ENCODE results near the gene UBIAD1.
A peak's percentile ranks its signal among the peaks of the same experiment; 100 is the strongest.
"Not testable (repeated sequence)": the region's sequence is repeated elsewhere in the genome, so short reads cannot be mapped to it uniquely, and the experiment has no call there.

UBIAD1 gene, protein sequence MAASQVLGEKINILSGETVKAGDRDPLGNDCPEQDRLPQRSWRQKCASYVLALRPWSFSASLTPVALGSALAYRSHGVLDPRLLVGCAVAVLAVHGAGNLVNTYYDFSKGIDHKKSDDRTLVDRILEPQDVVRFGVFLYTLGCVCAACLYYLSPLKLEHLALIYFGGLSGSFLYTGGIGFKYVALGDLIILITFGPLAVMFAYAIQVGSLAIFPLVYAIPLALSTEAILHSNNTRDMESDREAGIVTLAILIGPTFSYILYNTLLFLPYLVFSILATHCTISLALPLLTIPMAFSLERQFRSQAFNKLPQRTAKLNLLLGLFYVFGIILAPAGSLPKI

GRCh38 chr1:11272832-11273594, at the start of gene UBIAD1:
TSS of gene UBIAD1 (plus strand) at chr1:11273198. CDS start at chr1:11273532, 334 bp downstream.
- DNase-seq (ENCODE audit: low spot score) = peak; percentile 93

DNA sequence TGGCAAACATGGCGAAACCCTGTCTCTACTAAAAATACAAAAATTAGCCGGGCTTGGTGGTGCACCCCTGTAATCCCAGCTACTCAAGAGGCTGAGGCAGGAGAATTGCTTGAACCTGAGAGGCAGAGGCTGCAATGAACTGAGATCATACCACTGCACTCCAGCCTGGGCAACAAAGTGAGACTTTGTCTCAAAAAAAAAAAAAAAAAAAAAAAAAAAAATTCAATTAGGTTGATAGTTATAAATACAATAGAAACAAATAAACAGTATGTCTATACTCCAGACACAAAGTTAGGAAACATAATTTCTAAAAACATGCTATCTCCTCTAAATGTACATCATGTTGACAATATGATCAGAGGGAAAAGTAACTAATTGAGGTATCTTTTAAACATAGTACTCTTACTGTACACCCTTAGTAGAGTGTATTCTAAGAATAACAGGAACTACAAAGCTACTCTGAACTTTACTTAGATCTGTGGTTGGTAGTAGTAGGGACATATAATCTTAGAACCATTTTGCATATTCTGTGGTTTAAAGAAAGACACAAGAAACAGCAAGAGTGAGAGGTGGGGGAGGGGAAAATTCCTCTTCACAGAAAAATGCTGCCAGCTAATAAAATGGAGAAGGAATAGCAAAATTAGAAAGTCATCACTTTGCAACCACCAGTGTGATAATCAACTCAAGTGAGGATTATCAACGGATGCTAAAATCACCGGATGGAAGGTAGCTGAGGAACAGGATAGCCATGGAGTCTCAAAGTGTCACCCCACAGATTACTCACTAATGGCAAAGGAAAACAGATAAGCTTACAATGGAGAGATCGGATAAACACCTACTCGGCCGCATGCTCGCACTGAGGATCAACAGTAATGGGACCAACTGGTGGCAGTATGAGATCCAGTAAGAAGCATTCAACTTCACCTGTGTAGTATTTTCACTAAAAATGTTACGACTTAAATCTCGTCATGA, 45.6 kb upstream of the UBIAD1 start:
- DNase-seq (ENCODE audit: low spot score) = no peak

DNA sequence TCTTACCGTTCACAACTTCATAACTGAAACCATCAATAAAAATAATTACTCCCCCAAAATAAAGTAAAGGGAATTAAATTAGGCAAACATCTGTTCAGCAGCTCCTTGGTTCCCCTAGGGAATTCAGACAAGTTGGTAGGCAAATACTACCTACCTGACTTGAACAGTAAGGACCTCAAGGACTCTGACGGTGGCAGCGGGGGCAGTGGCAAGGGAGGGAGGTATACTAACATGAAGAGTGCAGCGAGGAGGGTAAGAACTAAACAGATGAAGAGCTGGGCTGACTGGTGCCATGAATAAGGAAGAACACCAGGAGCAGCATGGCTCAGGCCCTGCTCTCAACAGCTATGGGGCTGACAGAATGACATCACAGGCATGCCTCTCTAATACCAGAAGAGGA, 43.8 kb upstream of the UBIAD1 start:
- no peak for DNase-seq (ENCODE audit: low spot score)

DNA sequence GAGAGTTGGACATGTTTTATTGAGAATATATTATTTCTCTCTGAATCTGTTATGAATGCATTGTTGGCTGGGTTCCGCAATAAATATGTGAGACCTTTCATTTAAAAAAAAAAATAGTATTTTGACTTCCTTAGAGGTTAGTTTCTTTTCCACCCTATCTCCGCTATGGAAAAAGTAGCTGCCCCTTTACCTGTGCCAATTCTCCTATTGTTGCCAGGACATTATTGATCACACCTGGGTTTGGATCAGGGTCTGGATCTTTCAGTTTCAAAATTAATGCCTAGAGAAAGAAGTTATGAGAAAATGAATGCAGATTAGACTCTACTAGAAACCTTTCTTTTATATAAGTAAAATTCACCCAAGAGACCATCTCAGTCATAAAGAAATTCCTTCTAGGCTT, 39.8 kb upstream of the UBIAD1 start:
- no peak for DNase-seq (ENCODE audit: low spot score)

GRCh38 chr1:11237356-11237755, 35.6 kb upstream of the UBIAD1 start:
- no peak for DNase-seq (ENCODE audit: low spot score)

GRCh38 chr1:11238311-11238710, 34.7 kb upstream of the UBIAD1 start:
- no peak for DNase-seq (ENCODE audit: low spot score)

DNA sequence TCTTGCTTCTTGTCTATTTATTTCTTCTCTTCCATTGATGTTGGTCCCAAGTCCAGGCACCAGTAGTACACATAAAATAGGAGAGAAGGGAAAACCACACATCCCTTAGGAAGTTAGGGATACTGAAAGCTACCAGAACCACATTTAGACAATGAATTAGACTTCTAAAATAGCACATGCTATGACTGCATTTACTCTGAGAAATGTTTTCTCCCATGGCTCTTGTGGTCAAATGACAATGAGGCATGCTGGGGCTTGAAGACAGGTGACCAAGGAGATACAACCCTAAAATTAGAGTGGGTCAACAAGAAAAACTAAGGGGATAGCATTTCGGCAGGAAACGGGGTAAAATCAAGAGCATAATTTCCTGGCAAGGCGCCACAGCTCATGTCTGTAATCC, 27.8 kb upstream of the UBIAD1 start:
- no peak for DNase-seq (ENCODE audit: low spot score)

- no peak for DNase-seq (ENCODE audit: low spot score)
These were observed 26.9 kb upstream of the UBIAD1 start for GRCh38 chr1:11245904-11246719.

DNA sequence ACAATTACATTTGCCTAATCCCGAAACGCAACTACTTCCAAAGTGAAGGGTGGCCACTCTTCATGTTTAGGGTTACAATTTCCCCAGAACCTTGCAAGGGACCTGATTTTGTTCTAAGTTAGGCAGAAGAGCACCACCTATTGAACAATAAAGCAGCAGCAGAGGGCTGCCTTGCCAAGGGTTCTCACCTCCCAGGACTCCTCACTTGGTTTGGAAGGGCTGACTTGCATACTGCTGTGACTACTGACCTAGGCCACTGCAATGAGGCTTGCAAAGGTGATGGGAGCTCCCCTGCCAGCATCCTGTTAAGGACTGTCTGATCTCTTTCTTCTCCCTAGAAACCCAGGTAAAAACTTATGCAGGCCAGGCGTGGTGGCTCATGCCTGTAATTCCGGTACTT, 24.8 kb upstream of the UBIAD1 start:
- no peak for DNase-seq (ENCODE audit: low spot score)

GRCh38 chr1:11252538-11252937, 20.5 kb upstream of the UBIAD1 start:
- DNase-seq (ENCODE audit: low spot score) = no peak

- no peak for DNase-seq (ENCODE audit: low spot score)
These were observed 19.8 kb upstream of the UBIAD1 start for GRCh38 chr1:11253226-11253625.

- DNase-seq (ENCODE audit: low spot score) = no peak
These were observed 16.7 kb upstream of the UBIAD1 start for GRCh38 chr1:11256299-11256698.

GRCh38 chr1:11262171-11263049, 10.6 kb upstream of the UBIAD1 start, which contains the start of gene MTOR:
TSS of gene MTOR (minus strand) at chr1:11262551. CDS start at chr1:11259409, 3,142 bp downstream.
- peak; percentile 97 for DNase-seq (ENCODE audit: low spot score)

DNA sequence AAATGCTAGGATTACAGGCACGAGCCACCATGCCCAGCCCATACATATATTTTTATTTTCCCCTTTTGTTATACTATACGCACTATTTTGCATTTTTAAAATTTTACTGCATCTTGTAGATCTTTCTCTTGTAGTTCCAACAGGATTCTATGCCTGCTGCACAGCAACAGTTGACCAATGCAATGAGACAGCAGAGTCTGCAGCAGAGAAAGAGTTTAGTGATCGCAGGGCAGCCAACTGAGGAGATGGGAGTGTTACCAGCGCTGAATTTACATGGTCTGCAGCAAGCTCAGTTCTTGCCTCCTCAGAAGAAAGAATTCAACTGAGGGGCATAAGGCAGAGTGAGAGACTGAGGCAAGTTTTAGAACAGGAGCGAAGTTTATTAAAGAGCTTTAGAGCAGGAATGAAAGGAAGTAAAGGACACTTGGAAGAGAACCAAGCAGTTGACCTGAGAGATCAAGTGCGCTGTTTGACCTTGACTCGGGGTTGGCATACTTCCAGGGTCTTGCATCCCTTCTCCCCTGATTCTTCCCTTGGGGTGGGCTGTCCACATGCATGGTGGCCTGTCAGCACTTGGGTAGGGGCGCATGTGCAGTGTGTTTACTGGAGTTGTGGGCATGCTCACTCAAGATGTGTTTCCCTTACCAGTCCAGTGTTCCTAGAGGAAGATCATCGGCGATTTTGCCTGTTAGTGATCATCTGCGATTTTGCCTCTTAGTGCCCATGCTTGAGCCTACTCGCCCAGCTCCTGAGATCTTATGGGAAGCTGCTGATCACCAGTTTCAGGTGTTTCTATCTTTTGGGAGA, 6.5 kb upstream of the UBIAD1 start:
- no peak for DNase-seq (ENCODE audit: low spot score)

GRCh38 chr1:11267350-11268337, 5.4 kb upstream of the UBIAD1 start:
- DNase-seq (ENCODE audit: low spot score) = not testable (repeated sequence)

DNA sequence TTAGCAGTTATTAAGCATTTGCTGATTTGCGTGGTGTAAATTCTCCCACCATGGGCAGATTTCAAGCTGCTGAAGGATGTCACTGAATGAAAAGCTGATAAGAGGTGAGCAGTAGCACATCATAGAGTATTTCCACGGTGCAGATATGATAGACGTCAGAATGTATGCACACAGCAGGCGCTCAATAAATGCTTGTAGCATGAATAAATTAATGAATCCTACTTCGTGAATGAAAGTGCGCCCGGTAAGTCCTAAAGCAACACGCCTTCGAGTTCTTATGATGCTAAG, 510 bp upstream of the UBIAD1 start:
- DNase-seq (ENCODE audit: low spot score) = no peak

- no peak for DNase-seq (ENCODE audit: low spot score)
These were observed 717 bp downstream of the UBIAD1 start for GRCh38 chr1:11273595-11274234.

- no peak for DNase-seq (ENCODE audit: low spot score)
These were observed 6.2 kb downstream of the UBIAD1 start for GRCh38 chr1:11279152-11279551.

All from ecto neural progenitor cell (in vitro differentiated cells).